Naive thymus-derived CD8-positive, alpha-beta T cell (primary cell): Measurements from ENCODE around the gene GRIK1. TPM values are rescaled to one million over a fixed set of nuclear protein-coding genes. Genes with fewer than 3 reads are reported as not detected.

Experiments
- ATAC-seq, 2 donors: fragments of 150-1000 bp; cut with Tn5 transposase in 1 of 2; sonication (Bioruptor Pico), chemical (Tn5 transposase) in 1 of 2; 1 replicate in 1 of 2; 2 replicates in 1 of 2; pipeline ENCODE4 v1.10.0; 2021; ENCODE audit warnings: mild to moderate bottlenecking in 2 of 2, moderate library complexity in 2 of 2
- POLR2A ChIA-PET: fragments of 350-600 bp; sonication (Branson Sonifier 250); formaldehyde crosslinking; loops from one replicate; lab custom pipeline; 2021; ENCODE audit warnings: antibody characterized with exemption; lab: Charles Lee
- DNase-seq, 10 donors: peaks; one replicate each; pipeline versions ENCODE4 v3.0.0 to v3.0.0-alpha.2; 2020 to 2022
- H3K27ac Mint-ChIP-seq, 10 donors: one replicate each; pipeline ENCODE4 v1.8.0; 2020 to 2022; ENCODE audit warnings: mild to moderate bottlenecking in 10 of 10, mixed read lengths in 10 of 10, moderate library complexity in 4 of 10, inconsistent platforms in 1 of 10
- H3K27me3 Mint-ChIP-seq, 5 donors: one replicate each; pipeline ENCODE4 v1.8.0; 2021 to 2022; ENCODE audit warnings: mixed read lengths in 5 of 5
- H3K36me3 Mint-ChIP-seq, 3 donors: one replicate each; pipeline ENCODE4 v1.8.0; 2020 to 2022; ENCODE audit warnings: mixed read lengths in 3 of 3, mild to moderate bottlenecking in 2 of 3, inconsistent platforms in 1 of 3
- H3K4me1 Mint-ChIP-seq, 4 donors: one replicate each; pipeline ENCODE4 v1.8.0; 2021 to 2022; ENCODE audit warnings: mixed read lengths in 4 of 4
- H3K4me3 Mint-ChIP-seq, 10 donors: one replicate each; pipeline ENCODE4 v1.8.0; 2020 to 2022; ENCODE audit warnings: mild to moderate bottlenecking in 10 of 10, mixed read lengths in 10 of 10, moderate library complexity in 6 of 10, inconsistent platforms in 1 of 10
- H3K9me3 Mint-ChIP-seq, 9 donors: one replicate each; pipeline ENCODE4 v1.8.0; 2020 to 2022; ENCODE audit warnings: mixed read lengths in 9 of 9, mild to moderate bottlenecking in 3 of 9, inconsistent platforms in 1 of 9, moderate library complexity in 1 of 9
- polyA plus RNA-seq, 3 donors: library from polyadenylated mRNA; unstranded; fragments of 300-500 nt; fragmentation: Illumina TruSeq; gene quantifications; one replicate each; pipeline ENCODE4 v1.2.3, GENCODE V29; 2021
- total RNA-seq, 8 experiments: library from RNA in 2 of 8; stranded (reverse) in 2 of 8; gene quantifications; one replicate each; pipeline ENCODE4 v1.2.3 and lab custom pipeline; 2021 to 2026

GRIK1 gene
- total and polyA plus RNA-seq, 5 experiments from 2014 or later, result 0.07 TPM; not detected in 4

DNA sequence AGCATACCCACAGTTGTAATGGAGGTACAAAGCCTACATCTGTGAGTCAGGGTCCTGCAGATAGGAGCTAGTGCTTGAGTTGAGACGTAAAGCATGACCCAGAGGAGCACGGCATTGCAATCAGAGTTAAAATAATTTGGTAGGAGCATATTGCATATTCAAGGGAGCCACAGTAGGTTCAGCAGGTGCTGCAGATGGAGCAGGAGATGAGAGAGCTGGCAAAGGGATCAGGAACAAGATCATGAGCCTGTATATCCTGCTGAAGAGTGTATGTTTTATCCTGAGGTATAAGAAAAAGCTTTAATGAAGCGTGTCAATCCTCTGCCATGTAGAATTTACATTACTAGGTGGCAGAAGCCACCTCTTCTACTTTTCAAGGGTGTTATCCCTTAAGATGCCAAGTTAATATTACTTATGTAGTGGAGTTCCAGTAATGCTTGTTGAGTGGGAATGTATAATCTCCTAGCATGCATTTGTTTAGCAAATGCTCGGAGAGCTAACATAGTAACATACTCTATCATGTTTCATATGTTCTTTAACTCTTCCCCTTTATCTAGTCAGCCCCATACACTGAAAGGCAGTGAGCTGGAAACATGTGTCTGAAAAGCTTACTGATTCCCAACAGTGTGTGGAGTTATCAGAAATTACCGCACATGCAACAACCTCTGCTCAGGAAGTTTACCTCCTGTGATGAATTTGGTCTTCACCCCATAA lies 300.3 kb downstream of the GRIK1 start:
- POLR2A ChIA-PET, result no interaction called here
- Mint-ChIP-seq H3K9me3 (no peaks in the 10 kb centered on the region), H3K4me3 (no peak overlapping the region), H3K36me3 (no peaks in the 10 kb centered on the region), H3K4me1 (peaks cover 0 to 24% (median 0%) of the 10 kb centered on the region in 4 donors), H3K27ac (peak overlapping the region in 1 of 10 donors; percentile 49), H3K27me3 (no peaks in the 10 kb centered on the region)
- ATAC-seq (no peak), DNase-seq (no peak)

DNA sequence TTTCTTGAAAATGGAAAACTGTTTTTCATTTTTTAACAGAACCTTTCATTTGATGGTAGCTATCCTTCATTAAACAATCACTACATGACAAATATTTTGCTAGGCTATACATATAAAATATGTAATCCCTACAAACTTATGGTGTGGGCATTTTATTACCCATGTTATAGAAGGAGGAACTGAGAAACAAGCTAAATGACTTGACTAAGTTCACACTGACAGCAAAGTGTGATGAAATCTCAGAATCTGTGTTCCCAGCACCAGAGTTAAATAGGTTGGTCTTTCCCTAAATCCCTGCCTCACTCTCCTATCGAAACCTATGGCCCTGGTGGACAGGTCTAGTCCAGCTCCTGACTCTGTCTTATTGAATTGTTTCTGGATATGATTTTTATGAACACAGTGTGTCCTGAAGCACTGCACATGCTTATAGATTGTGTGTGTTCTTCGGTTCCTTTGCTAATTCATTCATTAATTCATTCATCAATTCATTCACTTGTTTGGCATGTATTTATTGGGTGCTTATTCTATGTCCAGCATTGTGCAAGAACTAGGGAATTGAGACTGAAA lies 301.0 kb downstream of the GRIK1 start:
- POLR2A ChIA-PET, result no interaction called here
- DNase-seq (no peak), ATAC-seq (no peak)
- no peaks in the 10 kb centered on the region for H3K36me3 Mint-ChIP-seq
- H3K4me3 Mint-ChIP-seq, result no peak overlapping the region
- H3K4me1 Mint-ChIP-seq, result peaks cover 0 to 24% (median 0%) of the 10 kb centered on the region in 4 donors
- H3K27ac Mint-ChIP-seq, result no peak overlapping the region
- H3K9me3 Mint-ChIP-seq, result no peaks in the 10 kb centered on the region
- H3K27me3 Mint-ChIP-seq, result no peaks in the 10 kb centered on the region

DNA sequence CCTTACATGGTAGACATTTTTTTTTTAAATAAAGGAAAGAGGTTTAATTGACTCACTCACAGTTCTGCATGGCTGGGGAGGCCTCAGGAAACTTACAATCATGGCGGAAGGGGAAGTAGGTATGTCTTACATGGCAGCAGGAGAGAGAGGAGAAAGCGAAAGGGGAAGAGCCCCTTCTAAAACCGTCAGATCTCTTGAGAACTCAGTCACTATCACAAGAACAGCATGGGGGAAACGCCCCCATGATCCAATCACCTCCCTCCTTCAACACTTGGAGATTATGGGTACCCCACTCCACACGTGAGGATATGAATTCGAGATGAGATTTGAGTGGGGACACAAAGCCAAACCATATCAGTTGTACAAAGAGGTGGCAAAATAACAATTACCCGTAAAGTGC lies 301.7 kb downstream of the GRIK1 start:
- ATAC-seq (no peak), DNase-seq (no peak)
- Mint-ChIP-seq H3K27ac (no peak overlapping the region), H3K9me3 (no peaks in the 10 kb centered on the region), H3K36me3 (no peaks in the 10 kb centered on the region), H3K4me3 (no peak overlapping the region), H3K4me1 (peaks cover 0 to 24% (median 0%) of the 10 kb centered on the region in 4 donors), H3K27me3 (no peaks in the 10 kb centered on the region)
- POLR2A ChIA-PET, result no interaction called here

DNA sequence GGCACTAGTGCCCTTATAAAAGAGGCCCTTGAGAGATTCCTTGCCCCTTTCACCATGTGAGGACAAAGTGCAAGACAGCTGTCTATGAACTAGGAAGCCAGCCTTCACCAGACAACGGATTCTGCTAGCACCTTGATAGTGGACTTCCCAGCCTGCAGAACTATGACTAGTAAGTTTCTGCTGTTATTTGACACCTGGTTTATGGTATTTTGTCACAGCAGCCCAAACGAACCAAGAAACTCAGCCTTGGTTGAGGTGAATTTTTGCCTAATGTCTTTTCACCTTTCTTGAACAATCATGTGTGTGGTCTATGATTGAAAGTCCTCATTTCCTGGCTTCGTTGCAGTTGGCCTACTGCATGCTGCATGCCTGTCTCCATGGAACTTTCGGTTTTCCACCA lies 302.2 kb downstream of the GRIK1 start:
- POLR2A ChIA-PET, result no interaction called here

DNA sequence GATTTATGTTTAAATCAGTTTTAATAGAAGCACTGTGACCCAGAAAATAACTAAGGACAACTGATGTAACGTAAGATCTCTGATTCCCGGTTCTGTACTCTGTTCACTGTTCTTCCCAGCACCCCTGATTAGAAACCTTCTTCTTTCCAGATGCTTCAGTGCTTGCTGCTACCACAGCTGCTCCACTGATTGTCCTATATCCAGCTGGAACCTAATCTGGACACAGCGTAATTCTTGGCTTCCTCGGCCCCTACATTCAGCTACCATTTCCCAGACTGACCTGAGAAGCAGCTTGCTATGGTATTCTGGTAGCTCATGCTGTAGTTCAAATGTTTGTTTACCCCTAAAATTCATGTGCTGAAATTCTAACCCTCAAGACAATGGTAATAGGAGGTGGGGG lies 302.7 kb downstream of the GRIK1 start:
- ATAC-seq (no peak), DNase-seq (no peak)
- Mint-ChIP-seq H3K4me3 (no peak overlapping the region), H3K27me3 (no peaks in the 10 kb centered on the region), H3K36me3 (no peaks in the 10 kb centered on the region), H3K27ac (no peak overlapping the region), H3K9me3 (no peaks in the 10 kb centered on the region), H3K4me1 (peaks cover 0 to 24% (median 0%) of the 10 kb centered on the region in 4 donors)
- POLR2A ChIA-PET, result no interaction called here

More for the DNA sequence above, 302.2 kb downstream of the GRIK1 start:
- H3K9me3 Mint-ChIP-seq, result no peaks in the 10 kb centered on the region
- no peak overlapping the region for H3K27ac Mint-ChIP-seq
- H3K36me3 Mint-ChIP-seq, result no peaks in the 10 kb centered on the region
- no peaks in the 10 kb centered on the region for H3K27me3 Mint-ChIP-seq
- ATAC-seq (no peak), DNase-seq (no peak)
- no peak overlapping the region for H3K4me3 Mint-ChIP-seq
- H3K4me1 Mint-ChIP-seq, result peaks cover 0 to 24% (median 0%) of the 10 kb centered on the region in 4 donors

DNA sequence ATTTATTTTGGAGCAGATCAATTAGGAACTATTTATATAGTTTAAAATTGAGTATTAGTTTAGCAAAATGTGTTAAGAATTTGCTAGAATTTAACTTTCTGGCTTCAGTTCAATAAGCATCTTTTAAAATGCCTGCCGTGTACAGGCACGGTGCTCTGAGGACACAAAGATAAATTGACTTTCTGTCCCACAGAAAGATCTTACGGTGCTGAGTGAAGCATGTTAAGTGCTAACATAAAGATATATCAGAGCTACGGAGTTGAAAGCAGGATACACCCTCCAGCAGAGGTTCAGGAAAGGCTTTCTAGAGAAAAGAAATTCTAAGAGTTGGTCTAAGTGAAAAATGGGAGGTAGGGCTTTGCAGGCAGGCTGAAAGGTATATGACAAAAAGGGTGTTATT lies 305.4 kb downstream of the GRIK1 start:
- Mint-ChIP-seq H3K27ac (no peak overlapping the region), H3K27me3 (no peaks in the 10 kb centered on the region), H3K9me3 (no peaks in the 10 kb centered on the region), H3K4me1 (peaks cover 0 to 10% (median 0%) of the 10 kb centered on the region in 4 donors), H3K4me3 (no peak overlapping the region), H3K36me3 (no peaks in the 10 kb centered on the region)
- DNase-seq (no peak), ATAC-seq (no peak)
- POLR2A ChIA-PET, result no interaction called here

DNA sequence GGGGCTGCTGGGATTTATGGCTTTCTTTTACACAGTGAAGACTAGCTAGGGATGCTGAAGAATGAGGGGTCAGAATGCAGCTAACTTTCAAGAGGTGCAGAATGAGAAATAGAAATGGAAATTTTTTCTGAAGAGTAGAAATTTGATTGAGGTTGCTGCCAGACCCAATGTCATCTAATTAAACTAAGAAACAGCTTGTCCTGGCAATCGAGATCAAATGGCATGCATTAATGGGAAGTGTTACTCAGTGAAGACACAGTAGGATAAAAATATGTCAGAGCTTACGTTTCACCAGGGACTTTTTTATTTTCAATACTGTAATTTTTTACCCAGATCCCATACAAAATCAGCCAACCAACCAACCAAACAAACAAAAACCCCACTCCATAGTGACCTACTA lies 306.0 kb downstream of the GRIK1 start:
- H3K27me3 Mint-ChIP-seq, result no peaks in the 10 kb centered on the region
- no peaks in the 10 kb centered on the region for H3K36me3 Mint-ChIP-seq
- POLR2A ChIA-PET, result no interaction called here

DNA sequence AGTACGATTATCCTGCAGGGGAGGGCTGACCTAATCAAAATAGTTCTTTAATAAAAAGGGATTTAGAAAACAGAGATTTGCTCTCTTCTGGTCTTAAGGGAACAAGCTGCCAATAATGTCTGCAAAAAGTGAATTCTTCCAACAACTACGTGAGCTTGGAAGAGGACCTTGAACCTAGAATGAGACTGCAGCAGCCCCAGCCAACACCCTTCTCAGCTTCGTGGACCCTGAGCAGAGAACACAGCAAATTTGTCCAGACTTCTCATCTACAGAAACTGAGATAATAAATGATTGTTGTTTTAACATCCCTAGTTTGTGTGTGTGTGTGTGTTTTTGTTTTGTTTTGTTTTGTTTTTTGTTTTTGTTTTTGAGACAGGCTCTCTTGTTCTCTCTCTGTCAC lies 309.4 kb downstream of the GRIK1 start:
- DNase-seq (no peak), ATAC-seq (no peak)
- H3K4me3 Mint-ChIP-seq, result no peak overlapping the region
- POLR2A ChIA-PET, result no interaction called here
- H3K27ac Mint-ChIP-seq, result no peak overlapping the region
- H3K9me3 Mint-ChIP-seq, result no peaks in the 10 kb centered on the region
- no peaks in the 10 kb centered on the region for H3K27me3 Mint-ChIP-seq
- no peaks in the 10 kb centered on the region for H3K4me1 Mint-ChIP-seq
- H3K36me3 Mint-ChIP-seq, result no peaks in the 10 kb centered on the region

More for the DNA sequence above, 306.0 kb downstream of the GRIK1 start:
- Mint-ChIP-seq H3K4me1 (peaks cover 0 to 4% (median 0%) of the 10 kb centered on the region in 4 donors), H3K27ac (no peak overlapping the region), H3K9me3 (no peaks in the 10 kb centered on the region), H3K4me3 (no peak overlapping the region)
- ATAC-seq, result no peak
- DNase-seq, result no peak

DNA sequence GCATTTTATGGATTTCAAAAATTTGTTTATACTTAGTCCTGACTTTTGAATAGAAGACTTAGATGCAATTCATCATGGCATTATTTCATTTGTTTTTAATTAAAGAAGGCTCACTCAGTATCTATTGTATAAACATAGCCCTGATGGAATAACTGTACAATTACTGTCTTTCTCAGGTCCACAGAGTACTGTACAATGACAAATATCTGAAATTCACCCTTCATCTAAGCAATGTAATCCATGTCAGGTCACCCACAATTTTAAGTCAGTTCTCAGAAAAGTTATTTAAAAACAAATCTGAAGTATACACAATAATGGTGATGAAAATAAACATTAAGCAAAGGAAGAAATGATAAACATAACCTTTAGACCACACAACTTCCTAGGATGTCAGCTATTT lies 311.9 kb downstream of the GRIK1 start:
- ATAC-seq, result no peak
- peaks cover 0 to 3% (median 1%) of the 10 kb centered on the region in 3 donors for H3K36me3 Mint-ChIP-seq
- no peaks in the 10 kb centered on the region for H3K27me3 Mint-ChIP-seq
- no peak overlapping the region for H3K27ac Mint-ChIP-seq
- H3K4me1 Mint-ChIP-seq, result no peaks in the 10 kb centered on the region
- POLR2A ChIA-PET, result no interaction called here
- H3K9me3 Mint-ChIP-seq, result no peaks in the 10 kb centered on the region
- no peak overlapping the region for H3K4me3 Mint-ChIP-seq
- no peak for DNase-seq

DNA sequence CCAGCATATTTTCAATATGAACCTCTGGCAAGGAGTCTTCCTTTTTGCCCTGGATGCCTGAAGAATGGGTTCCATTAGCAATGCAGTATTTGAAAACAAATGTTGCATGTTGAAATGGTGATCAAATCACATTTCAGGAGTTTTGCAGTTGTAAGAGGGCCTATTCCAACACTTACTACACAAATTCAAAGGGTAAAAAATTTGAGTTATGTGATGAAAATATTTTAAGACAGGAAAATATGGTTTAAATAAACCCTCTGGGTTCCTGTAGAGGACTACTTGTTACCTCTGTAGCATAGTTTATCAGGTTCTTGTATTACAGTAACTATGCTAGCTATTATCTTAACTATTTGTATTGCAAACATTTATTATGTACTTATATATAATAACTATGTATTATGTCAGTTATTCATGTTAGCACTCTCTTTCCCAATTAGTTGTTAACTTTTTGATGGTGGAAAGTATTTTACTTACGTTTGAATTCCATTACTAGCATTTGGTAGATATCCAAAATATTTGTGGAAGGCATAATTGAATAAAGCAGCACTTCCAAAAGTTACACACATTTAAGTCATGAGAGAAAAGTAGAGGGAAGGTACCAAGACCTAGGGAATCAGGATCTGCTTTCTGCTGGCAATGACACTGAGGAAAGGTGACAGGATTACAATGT lies 312.9 kb downstream of the GRIK1 start:
- H3K4me3 Mint-ChIP-seq, result no peak overlapping the region
- no peaks in the 10 kb centered on the region for H3K9me3 Mint-ChIP-seq
- H3K27me3 Mint-ChIP-seq, result no peaks in the 10 kb centered on the region
- H3K36me3 Mint-ChIP-seq, result peaks cover 0 to 4% (median 3%) of the 10 kb centered on the region in 3 donors
- no peak for DNase-seq
- no peak for ATAC-seq
- no peaks in the 10 kb centered on the region for H3K4me1 Mint-ChIP-seq
- POLR2A ChIA-PET, result no interaction called here
- no peak overlapping the region for H3K27ac Mint-ChIP-seq

DNA sequence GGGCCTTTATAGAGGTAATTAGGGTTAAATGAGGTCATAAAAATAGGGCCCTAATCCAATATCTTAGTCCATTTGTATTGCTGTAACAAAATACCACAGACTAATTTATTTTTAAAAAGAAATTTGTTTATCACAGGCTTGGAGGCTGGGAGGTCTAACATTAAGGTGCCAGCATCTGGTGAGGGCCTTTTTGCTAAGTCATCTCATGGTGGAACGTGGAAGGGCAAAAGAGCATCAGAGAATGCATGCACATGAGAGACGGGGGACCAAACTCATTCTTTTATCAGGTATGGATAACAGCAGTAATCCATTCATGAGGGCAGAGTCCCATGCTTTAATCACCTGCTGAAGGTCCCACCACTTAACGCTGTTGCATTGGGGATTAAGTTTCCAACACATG lies 313.8 kb downstream of the GRIK1 start:
- DNase-seq (no peak), ATAC-seq (no peak)
- no peak overlapping the region for H3K27ac Mint-ChIP-seq
- H3K36me3 Mint-ChIP-seq, result peaks cover 0 to 4% (median 3%) of the 10 kb centered on the region in 3 donors
- H3K27me3 Mint-ChIP-seq, result no peaks in the 10 kb centered on the region
- POLR2A ChIA-PET, result no interaction called here
- no peak overlapping the region for H3K4me3 Mint-ChIP-seq
- no peaks in the 10 kb centered on the region for H3K9me3 Mint-ChIP-seq
- no peaks in the 10 kb centered on the region for H3K4me1 Mint-ChIP-seq

DNA sequence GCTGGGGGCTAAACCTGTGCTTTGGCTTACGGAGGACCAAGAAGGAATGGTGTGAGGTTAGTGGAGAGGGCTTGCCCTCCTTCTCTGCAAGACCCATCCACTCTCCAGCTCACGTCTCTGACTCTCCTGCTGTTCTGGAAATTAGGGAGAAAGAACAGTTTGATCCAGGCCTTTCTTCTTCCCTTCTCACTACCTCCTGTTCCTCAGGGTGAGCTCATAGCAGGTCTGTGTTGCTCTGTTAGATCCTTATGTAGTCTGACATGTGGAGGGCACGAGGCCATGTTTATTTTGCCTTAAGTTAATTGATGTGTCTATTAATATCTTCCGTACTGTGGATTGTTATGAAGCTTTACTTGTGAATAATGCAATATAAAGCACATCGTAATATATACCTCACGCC lies 315.0 kb downstream of the GRIK1 start:
- H3K4me1 Mint-ChIP-seq, result no peaks in the 10 kb centered on the region
- no peak overlapping the region for H3K4me3 Mint-ChIP-seq
- no peaks in the 10 kb centered on the region for H3K9me3 Mint-ChIP-seq
- no peak for ATAC-seq
- H3K27me3 Mint-ChIP-seq, result no peaks in the 10 kb centered on the region
- POLR2A ChIA-PET, result no interaction called here
- no peak for DNase-seq
- no peak overlapping the region for H3K27ac Mint-ChIP-seq
- peaks cover 0 to 4% (median 3%) of the 10 kb centered on the region in 3 donors for H3K36me3 Mint-ChIP-seq

DNA sequence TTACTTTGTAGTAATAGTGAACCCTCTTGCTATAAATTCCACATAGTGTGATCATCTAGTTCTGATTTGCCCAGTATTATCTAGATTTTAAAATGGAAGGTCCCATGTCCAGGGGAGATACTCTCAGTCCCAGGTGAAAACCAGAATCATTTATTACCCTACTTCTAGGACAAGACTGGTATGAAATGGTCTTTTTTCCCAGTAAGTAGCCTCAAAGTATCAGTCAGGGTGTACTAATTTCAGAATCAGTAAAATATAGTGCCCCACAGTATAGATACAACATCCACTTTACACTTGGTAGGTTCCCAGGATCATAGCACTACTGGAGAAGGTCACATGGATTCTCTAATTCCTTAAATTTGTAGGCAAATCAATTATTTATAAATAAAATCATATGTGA lies 318.3 kb downstream of the GRIK1 start:
- Mint-ChIP-seq H3K27ac (no peak overlapping the region), H3K4me1 (no peaks in the 10 kb centered on the region), H3K4me3 (no peak overlapping the region), H3K27me3 (no peaks in the 10 kb centered on the region), H3K36me3 (peaks cover 2 to 12% (median 8%) of the 10 kb centered on the region in 3 donors), H3K9me3 (peaks cover 0 to 7% (median 1%) of the 10 kb centered on the region in 9 donors)
- POLR2A ChIA-PET, result interaction anchor here (0.6 kb wide), 1 partner anchor 10 kb away, joined by 3 read pairs; no protein-coding TSS in a partner anchor
- ATAC-seq, result no peak
- DNase-seq, result no peak
